Measurements from ENCODE around the gene BIRC2.
A peak's percentile ranks its signal among the peaks of the same experiment; 100 is the strongest.

GRCh38 chr11:102367364-102367763 lies 20.4 kb downstream of the BIRC2 start:
- TF ChIP-seq, protein P1, sequence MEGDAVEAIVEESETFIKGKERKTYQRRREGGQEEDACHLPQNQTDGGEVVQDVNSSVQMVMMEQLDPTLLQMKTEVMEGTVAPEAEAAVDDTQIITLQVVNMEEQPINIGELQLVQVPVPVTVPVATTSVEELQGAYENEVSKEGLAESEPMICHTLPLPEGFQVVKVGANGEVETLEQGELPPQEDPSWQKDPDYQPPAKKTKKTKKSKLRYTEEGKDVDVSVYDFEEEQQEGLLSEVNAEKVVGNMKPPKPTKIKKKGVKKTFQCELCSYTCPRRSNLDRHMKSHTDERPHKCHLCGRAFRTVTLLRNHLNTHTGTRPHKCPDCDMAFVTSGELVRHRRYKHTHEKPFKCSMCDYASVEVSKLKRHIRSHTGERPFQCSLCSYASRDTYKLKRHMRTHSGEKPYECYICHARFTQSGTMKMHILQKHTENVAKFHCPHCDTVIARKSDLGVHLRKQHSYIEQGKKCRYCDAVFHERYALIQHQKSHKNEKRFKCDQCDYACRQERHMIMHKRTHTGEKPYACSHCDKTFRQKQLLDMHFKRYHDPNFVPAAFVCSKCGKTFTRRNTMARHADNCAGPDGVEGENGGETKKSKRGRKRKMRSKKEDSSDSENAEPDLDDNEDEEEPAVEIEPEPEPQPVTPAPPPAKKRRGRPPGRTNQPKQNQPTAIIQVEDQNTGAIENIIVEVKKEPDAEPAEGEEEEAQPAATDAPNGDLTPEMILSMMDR (IDR thresholded peaks at IDR 0.05), result peak; percentile 36
- TF ChIP-seq ZFX (IDR thresholded peaks at IDR 0.05; ENCODE audit: borderline replicate concordance), result no peak
